ENCODE data around the gene CRLF2.
"Not testable (repeated sequence)": the region's sequence is repeated elsewhere in the genome, so short reads cannot be mapped to it uniquely, and the experiment has no call there.

Gene CRLF2

GRCh38 chrX:1164322-1165288, 47.8 kb downstream of the CRLF2 start:
- no peaks in the 10 kb centered on the region for H3K9me3 Mint-ChIP-seq
- peaks cover 25% of the 10 kb centered on the region for H3K27me3 Mint-ChIP-seq (ENCODE audit: low read depth)
- H3K4me3 Mint-ChIP-seq, result no peak overlapping the region
- no peak for TF ChIP-seq CTCF (IDR thresholded peaks at IDR 0.05; ENCODE audit: unreplicated experiment in 3 of 3)
- peaks cover 4% of the 10 kb centered on the region for H3K4me1 Mint-ChIP-seq
- no peak overlapping the region for H3K27ac Mint-ChIP-seq
- H3K36me3 Mint-ChIP-seq (ENCODE audit: low read depth), result no peaks in the 10 kb centered on the region

- Mint-ChIP-seq H3K27ac (no peak overlapping the region), H3K27me3 (ENCODE audit: low read depth) (peaks cover 25% of the 10 kb centered on the region), H3K36me3 (ENCODE audit: low read depth) (no peaks in the 10 kb centered on the region), H3K9me3 (no peaks in the 10 kb centered on the region), H3K4me1 (peaks cover 4% of the 10 kb centered on the region), H3K4me3 (no peak overlapping the region)
- no peak for TF ChIP-seq CTCF (IDR thresholded peaks at IDR 0.05; ENCODE audit: unreplicated experiment in 3 of 3)
Measured at GRCh38 chrX:1163231-1163630, 49.2 kb downstream of the CRLF2 start.

GRCh38 chrX:1162119-1162916, 50.1 kb downstream of the CRLF2 start:
- Mint-ChIP-seq H3K9me3 (no peaks in the 10 kb centered on the region), H3K27ac (no peak overlapping the region), H3K4me3 (no peak overlapping the region), H3K36me3 (ENCODE audit: low read depth) (no peaks in the 10 kb centered on the region), H3K4me1 (peaks cover 4% of the 10 kb centered on the region), H3K27me3 (ENCODE audit: low read depth) (peaks cover 21% of the 10 kb centered on the region)
- TF ChIP-seq CTCF (IDR thresholded peaks at IDR 0.05; ENCODE audit: unreplicated experiment in 3 of 3), result no peak

GRCh38 chrX:1159548-1159947, 52.9 kb downstream of the CRLF2 start:
- TF ChIP-seq CTCF (IDR thresholded peaks at IDR 0.05; ENCODE audit: unreplicated experiment in 3 of 3), result no peak
- Mint-ChIP-seq H3K4me3 (no peak overlapping the region), H3K4me1 (no peaks in the 10 kb centered on the region), H3K9me3 (no peaks in the 10 kb centered on the region), H3K27ac (no peak overlapping the region), H3K27me3 (ENCODE audit: low read depth) (peaks cover 19% of the 10 kb centered on the region), H3K36me3 (ENCODE audit: low read depth) (no peaks in the 10 kb centered on the region)

GRCh38 chrX:1156681-1157455, 55.6 kb downstream of the CRLF2 start:
- not testable (repeated sequence) for H3K27me3 Mint-ChIP-seq (ENCODE audit: low read depth); H3K36me3 Mint-ChIP-seq (ENCODE audit: low read depth); H3K4me3 Mint-ChIP-seq; H3K9me3 Mint-ChIP-seq; H3K4me1 Mint-ChIP-seq; H3K27ac Mint-ChIP-seq

- no peaks in the 10 kb centered on the region for H3K36me3 Mint-ChIP-seq (ENCODE audit: low read depth)
- no peaks in the 10 kb centered on the region for H3K9me3 Mint-ChIP-seq
- H3K4me1 Mint-ChIP-seq, result no peaks in the 10 kb centered on the region
- H3K27ac Mint-ChIP-seq, result no peak overlapping the region
- H3K4me3 Mint-ChIP-seq, result no peak overlapping the region
- TF ChIP-seq CTCF (IDR thresholded peaks at IDR 0.05; ENCODE audit: unreplicated experiment in 3 of 3), result no peak
- H3K27me3 Mint-ChIP-seq (ENCODE audit: low read depth), result peaks cover 20% of the 10 kb centered on the region
Measured at GRCh38 chrX:1153940-1154339, 58.5 kb downstream of the CRLF2 start.

Data from nephron (organoid).